DMS53 treated with DMSO at 0.1 percent for 48 hours (cell line): ENCODE measurements around the gene CNKSR3.
"Not testable (repeated sequence)": the region's sequence is repeated elsewhere in the genome, so short reads cannot be mapped to it uniquely, and the experiment has no call there.

ENCODE experiments used
- DNase-seq: peaks from one replicate; lab custom pipeline; 2025; ENCODE audit not compliant: unreplicated experiment; lab: John Stamatoyannopoulos, UW

The CNKSR3 gene

DNA sequence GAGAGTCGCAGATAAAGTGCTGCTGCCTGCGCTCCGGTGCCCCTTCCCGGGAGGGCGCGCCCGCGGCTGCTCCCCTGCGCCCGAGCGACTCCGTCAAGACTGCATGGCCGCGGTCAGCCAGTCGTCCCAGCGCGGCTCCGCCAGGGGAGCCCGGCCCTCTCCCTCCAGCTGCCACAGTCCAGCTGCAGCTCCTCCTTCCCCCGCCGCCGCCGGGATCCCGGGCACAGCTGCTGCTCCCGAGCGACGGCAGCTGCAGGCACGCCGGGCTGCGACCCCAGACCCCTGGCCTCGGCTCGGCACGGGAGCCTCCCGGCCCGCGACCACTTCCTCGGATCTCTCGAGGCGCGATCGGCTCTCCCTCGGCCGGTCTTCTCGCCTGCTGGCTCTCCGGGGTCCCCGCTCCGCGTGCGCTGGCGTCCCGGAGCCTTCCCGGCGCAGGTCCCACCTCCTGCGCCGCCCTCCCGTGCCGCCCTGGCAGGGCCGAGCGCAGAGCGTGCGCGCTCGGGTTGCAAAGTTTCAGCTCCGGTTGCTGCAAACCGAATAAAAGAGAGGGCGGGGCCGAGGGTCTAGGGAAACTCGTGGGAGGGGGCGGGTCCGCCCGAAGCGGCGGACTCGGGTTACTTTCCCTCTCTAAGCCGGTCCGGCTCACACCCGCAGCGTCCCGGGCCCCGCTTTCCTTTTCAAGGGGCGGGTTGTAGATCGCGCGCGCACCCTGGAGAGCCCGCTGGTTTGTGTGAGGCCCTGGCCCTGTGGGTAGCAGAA lies at the start of gene CNKSR3:
Gene CNKSR3, minus strand, starts transcription at position 542 of the 762 bp plus-strand sequence. CDS start 571 bp downstream, outside the sequence.
- peak; percentile 79 for DNase-seq

DNA sequence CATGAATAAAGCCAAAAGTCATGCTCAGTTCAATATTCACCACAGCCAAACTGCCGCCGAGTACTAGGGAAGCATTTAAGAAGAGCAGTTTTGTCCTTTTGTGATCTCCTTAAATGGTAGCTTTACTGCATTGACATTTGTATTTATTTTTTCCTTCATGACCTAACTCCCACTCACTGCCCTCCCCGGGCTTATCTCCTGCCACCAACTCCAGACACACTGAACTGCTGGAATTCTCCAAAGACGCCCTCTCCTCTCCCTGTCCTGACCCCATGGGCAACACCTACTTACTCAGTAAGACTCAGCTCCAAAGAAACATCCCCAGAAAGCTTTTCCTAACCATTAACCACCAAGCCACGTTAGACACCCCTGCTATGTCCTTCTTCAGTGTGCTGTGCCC lies 48.5 kb upstream of the CNKSR3 start:
- DNase-seq, result no peak

DNA sequence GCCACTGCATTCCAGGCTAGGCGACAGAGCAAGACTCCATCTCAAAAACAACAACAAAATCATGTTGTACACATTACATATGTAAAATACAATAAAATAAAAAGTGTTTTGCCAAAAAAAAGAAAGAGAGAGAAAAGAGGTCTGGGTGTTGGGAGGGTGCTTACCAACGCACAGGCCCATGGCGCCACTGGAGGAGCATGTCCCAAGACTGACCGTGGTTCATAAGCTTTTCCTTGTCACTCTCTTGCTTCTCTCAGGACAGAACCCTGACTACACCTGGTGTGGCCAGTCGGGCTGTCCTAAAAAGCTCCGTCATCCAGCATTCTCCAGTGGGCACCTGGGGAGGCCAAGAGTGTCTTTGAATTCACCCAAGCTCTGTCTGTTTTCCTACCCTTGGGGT lies 48.0 kb upstream of the CNKSR3 start:
- no peak for DNase-seq

DNA sequence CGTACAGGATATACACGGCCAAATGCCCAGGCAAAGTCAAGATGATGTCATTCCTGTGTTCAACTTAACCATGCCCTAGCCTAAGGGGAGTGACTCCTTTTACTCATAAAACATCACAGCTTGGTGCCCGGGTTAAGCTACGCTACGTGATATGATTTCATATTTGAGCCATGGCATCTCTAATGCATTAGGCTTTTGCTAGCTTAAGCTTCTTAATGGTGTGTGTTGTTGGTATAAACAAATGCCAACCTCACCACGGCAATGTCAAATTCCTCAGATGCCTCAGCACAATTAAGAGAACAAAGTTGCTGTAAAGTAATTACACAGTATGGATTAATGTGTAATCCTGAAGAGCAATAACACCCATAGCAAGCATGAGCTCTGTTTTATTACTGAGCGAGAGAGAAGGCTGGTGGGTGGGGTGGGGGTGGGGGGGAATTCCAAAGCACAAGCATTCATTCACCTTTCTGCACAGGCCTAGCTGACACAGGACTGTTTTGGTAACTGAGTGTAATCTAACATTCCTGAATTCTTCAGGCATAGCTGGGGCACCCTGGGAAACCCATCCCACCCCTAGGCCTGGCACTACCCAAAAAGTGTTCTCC lies 44.7 kb upstream of the CNKSR3 start:
- DNase-seq, result no peak

DNA sequence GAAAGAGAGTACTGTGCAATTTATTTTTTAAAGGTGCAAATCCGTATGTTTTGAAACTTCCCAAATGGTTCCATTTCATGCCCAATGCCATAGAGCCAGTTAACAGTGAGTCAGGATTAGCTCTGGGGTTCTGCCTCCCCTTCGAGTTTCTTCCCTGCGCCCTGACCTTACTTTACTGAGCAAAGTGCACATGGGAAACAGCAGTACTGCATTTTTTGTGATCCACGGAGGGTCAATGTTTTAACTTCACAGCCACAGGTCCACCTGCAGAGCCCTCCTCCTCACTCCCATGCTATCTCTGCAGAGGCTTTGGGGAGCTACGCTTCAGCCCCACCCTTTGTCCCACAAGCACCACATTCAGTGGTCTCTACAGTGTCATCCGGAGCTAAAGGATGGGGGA lies 44.0 kb upstream of the CNKSR3 start:
- DNase-seq, result no peak

DNA sequence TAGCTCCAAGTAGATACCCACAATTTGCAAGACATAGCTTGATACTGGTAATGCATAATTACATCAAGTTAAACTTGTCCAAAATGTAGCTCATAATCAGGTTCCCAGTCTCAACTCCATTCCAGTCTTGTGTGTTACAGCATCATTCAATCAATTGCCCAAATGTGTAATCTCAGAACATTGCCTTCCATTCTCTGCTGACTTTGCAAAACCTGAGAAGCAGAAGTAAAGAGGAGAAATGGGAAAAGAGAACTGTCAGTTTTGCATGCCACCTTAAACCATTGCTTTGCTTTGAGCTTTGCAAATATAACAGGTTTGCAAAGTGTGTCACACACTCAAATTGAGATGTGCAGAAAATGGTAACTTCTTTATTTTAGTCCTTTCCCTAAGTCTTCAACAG lies 40.3 kb upstream of the CNKSR3 start:
- no peak for DNase-seq

DNA sequence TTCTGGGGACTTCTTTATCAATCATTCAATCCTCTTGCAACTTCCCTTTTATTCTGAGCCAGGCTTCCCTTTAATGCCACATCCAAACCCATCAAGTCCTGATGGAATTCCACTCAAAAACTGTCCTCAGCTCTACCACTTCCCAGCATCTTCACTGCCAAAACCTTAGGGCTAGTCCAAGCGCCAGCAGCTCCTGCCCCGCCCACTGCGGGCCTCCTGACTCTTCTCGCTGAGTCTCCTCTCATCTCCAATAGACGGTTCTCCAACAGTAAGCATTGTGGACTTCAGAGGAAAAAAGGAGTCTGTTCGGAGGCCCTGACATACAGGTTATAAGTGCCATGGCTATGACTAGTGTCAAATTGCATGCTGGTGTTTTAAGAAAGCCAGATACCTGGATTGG lies 38.7 kb upstream of the CNKSR3 start:
- no peak for DNase-seq

DNA sequence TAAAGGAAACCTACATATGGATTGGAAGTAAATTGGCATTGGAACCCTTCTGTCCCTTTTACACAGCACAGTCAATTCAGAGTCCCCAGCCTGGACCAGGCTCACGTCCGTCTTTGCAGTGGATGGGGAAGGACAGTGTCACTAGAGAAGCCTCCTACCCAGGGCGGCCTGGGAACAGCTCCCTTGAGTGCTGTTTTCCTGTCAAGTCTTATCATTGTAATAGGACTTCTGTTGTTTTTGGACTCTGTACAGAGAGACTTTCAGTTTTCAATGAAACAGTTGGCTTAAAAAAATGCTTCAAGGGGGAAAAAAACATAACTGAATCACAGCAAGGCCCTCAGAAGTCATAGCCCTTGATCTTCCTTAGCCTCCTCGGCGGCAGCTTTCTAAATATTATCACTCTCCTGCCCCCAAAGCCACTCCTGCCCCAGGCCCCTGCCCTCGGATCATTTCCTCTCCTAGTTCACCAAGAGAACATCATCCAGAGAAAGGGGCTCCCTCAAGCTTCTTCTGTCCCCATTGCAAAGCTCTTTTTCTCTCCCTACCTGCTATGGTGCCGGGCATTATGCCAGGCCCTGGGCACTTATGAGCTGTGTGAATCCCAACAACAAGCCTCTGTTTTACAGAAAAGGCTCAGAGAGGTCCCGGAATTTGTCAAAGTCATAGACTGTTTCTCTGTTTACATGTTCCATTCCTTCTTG lies 37.8 kb upstream of the CNKSR3 start:
- no peak for DNase-seq

DNA sequence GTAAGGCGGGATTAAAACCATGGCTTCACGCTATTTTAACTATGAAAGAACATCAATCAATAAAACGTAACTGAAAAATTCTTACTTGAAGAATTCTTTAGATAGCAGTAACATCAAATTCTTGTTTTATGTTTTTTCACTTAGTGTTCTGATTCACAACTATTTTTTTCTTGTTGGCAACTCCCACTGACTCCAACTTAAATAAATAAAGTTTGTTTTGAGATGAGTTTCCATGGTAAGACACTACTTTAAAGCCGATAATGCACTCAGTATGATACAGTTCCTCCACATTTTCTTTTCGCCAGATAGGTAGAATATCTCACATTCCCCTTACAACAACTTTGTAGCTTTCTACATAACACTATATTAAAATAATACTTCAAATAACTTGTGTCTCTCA lies 33.1 kb upstream of the CNKSR3 start:
- no peak for DNase-seq

DNA sequence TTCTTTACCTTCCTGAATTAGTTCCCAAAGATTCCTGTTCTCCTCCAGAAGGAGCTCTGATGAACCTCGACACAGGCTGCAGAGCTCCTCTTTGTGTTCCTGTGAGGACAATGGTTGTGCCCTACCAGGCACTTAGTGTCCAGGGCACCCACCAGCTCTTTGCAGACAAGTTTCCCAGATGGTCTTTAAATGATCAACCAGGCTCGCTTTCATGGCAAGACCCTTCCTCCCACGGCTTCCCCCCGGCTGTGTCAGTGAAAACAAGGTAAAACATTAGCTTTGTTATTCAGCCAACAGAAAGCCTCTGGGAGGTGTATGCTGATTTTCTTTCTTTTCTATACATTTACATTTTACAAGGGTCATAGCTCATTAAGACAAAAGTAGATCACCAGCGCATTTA lies 32.3 kb upstream of the CNKSR3 start:
- no peak for DNase-seq

DNA sequence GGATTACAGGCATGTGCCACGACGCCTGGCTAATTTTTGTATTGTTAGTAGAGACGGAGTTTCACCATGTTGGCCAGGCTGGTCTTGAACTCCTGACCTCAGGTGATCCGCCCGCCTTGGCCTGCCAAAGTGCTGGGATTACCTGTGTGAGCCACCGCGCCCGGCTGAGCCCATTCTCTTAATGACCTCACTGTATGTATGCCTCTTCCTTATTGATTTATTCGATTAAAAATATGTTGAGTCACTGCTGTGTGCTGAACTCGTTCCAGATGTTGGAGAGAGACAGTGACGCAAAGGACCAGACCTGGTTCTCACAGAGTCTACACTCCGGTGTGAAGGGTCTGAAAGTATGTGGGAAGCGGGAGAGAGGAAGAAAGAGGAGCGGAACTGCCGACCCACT lies 31.4 kb upstream of the CNKSR3 start:
- not testable (repeated sequence) for DNase-seq

DNA sequence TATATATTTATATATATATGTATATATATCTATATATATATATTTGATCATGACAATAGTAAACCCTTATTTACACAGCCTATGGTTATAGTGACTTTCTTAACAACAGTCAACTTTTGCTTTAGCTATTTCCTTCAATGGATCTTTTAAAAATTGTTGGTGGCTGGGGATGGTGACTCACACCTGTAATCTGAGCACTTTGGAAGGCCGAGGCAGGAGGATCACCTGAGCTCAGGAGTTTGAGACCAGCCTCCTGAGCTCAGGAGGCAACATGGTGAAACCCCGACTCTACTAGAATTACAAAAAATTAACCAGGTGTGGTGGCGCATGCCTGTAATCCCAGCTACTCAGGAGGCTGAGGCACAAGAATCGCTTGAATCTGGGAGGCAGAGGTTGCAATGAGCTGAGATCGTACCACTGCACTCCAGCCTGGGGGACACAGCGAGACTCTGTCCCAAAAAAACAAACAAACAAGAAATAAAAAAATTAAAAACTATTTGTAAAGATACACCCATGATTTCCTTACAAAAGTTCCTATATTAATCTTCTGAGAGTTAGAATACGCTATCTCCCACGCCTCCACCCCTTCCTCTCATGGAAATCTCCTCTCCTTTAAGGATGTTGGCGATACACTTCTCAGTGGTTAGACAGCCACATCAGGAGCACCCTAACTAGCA lies 29.2 kb upstream of the CNKSR3 start:
- DNase-seq, result no peak

DNA sequence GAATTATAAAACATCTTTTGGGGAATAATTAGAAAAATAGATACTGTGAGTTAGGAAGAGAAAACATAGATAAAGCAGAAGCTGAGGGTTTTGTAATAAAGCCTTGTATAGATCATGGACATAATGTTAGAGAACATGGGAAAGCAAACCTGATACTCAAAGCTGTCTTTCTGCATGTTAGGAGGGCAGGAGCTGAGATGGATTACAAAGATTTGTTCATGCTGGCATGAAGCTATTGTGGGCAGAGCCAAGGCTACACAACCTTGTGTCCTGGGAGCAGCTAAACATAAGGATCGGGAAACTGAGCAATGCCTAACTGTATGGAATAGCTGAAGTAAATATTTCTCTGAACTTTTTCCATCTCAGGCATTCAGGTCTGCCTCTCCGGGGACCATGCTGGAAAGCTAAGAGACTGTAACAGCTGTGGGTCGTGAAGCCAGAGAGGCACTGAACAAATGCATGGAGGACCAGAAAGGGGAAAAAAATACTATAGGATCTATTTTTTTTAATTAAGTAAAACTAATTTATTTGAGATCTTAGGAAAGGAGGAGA lies 28.2 kb upstream of the CNKSR3 start:
- no peak for DNase-seq

DNA sequence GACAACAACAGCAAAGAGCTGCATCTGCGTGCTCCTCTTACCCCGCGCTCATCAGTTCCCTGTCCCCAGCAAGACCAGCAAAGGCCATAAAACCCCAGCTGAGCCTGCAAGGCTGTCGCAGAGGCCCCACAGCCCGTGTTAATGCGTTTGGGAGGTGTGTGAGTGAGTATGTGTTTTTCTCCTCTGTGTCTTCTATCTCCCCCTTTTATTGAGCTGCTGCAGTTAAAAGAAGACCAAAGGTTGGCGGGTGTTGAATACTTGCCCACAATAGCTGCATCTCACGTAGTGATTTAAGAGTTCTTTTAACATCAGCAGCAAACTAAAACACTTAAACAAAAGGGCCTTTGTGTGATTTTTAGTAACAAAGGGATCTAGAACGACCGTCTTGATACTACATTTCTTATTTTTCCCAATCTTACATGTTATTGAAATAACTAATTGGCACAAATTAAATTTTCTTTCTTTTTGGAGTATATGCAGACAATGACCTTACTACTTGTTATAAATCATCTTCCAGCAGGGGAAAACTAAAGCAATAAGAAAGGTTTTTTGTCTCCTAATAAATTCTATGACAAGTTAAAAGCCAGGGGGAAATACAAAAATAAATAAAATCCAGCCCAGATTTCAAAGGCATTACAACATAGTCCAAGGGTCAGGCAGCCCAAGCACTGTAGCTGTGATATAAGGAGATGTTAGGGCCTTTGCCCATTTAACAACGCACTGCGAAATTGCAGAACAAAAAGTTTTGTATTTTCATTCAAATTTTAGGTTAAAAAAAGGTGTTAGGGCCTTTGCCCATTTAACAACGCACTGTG lies 27.2 kb upstream of the CNKSR3 start:
- no peak for DNase-seq

DNA sequence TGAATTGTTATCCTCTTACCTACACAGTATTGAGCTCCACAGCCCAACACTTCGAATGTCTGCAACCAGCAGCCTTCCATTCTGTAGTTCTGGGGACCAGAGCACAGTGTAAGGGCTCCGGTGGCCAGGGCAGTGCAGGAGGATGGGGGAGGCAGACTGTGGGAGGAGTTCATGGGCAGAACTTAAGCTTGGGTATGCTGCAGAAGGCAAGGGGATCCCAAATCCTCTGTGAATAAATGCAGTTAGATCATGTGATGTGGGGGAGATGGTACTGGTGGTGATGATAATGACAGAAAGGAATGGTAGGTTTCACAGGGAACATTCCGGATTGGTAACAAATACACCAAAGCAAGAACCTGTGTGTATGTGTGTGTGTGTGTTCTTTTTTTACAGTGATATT lies 26.5 kb upstream of the CNKSR3 start:
- DNase-seq, result no peak

DNA sequence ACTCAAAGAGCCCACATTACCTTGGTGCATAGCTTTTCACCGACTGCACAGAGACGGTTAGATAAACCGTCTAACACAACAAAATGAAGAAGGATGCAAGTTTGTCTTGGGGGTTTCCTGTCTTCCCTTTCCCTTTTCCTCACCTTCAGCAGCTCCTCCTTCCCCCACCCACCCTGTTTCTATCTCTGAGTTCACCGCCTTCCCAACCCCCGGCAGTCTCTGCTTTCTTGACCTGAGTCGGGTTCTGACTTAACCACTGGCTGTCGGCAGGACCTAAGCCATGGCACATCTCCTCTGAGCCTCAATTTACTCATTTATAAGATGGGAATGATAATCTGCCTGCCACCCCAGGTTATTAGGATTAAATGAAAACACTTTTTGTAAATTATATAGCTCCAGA lies 25.8 kb upstream of the CNKSR3 start:
- DNase-seq, result no peak

DNA sequence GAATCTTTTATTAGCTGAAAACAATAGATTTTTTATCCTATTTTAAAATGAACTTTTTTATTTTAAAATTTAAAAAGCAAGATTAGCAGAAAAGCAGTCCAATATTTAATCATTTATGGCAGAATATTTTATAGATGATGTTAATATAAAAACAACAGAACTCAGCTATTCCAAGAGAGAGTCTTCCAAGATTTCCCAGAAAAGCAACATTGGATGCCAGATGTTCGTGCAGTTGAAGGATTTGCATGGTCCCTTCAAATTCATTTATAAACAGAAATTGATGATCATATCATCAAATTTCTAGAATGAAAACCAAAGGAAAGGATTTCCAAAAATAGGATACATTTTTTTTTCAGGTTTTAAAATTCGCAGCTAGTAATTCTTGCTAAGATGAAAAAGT lies 25.4 kb upstream of the CNKSR3 start:
- no peak for DNase-seq

DNA sequence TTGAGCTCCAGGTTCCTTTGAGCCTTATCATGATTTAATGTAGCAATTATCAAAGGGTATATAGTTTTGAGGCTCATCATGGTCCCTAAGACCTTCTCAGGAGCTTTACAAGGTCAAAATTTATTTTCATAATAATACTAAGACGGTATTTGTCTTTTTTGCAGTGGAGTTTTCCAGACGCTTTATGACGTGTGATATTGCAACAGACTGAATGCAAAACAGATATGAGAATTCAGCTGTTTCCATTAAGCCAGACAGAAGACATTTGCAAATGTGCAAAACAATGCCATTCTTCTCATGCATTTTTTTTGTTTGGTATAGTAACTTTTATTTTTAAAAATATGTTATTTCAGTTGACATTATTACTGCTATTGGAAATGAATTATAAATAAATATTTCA lies 24.7 kb upstream of the CNKSR3 start:
- DNase-seq, result no peak

DNA sequence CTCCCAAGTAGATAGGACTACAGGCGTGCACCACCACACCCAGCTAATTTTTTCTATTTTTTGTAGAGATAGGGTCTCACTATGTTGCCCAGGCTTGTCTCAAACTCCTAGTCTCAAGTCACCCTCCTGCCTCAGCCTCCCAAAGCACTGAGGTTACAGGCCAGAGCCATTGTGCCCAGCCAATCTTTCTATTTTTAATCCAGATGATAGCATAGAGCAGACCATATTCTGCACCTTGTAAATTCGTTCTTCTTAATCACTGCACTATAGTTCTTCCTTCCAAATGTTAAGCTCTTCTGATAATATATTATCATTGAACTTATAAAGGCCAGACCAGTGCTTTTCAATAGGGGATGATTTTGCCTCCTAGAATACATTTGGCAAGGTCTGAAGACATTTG lies 24.0 kb upstream of the CNKSR3 start:
- DNase-seq, result no peak

DNA sequence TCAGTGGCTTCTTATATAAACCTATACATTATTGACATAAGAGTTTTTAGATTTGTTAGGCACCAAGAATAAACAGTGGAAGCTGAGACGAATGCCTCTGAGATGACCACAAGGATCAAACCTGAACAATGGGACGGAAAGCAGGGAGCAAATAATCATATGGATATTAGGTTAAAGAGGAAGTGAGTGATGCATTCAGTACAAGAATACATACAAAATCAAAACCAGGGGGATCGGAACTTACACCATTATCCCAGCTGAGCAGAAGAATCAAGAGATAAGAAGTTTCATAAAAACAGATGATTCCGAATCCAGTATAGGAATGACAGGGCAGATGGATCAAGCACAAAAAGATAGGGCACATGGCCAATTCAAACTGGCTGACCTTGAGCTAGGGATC lies 21.9 kb upstream of the CNKSR3 start:
- DNase-seq, result no peak

DNA sequence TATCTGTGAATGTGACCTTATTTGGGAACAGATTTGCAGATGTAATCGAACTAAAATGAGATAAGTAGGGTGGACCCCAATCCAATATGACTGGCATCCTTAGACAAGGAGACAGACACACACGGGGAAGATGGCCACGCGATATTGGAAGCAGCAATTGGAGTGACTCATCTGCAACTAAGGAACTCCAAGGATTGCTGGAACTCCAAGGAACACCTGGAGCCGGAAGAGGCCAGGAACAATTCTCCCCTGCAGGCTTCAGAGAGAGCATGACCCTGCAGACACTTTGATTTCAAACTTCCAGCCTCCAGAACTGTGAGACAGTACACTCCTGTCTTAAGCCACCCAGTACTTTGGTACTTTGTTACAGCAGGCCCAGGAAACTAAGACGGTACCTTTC lies 19.5 kb upstream of the CNKSR3 start:
- no peak for DNase-seq
